Stimulated activated CD4-positive, alpha-beta T cell treated with anti-CD3 and anti-CD28 coated beads, Interleukin-1b, Interleukin-23, amount 100 ng/mL, for 4 hours (primary cell): ENCODE measurements around the gene ADAMTS16.
"Not testable (repeated sequence)": the region's sequence is repeated elsewhere in the genome, so short reads cannot be mapped to it uniquely, and the experiment has no call there.

ENCODE experiments used
- DNase-seq, 2 donors: peaks; one replicate each; pipeline ENCODE4 v3.0.0-alpha.2; 2020; ENCODE audit warnings: low read depth in 2 of 2

The ADAMTS16 gene, protein sequence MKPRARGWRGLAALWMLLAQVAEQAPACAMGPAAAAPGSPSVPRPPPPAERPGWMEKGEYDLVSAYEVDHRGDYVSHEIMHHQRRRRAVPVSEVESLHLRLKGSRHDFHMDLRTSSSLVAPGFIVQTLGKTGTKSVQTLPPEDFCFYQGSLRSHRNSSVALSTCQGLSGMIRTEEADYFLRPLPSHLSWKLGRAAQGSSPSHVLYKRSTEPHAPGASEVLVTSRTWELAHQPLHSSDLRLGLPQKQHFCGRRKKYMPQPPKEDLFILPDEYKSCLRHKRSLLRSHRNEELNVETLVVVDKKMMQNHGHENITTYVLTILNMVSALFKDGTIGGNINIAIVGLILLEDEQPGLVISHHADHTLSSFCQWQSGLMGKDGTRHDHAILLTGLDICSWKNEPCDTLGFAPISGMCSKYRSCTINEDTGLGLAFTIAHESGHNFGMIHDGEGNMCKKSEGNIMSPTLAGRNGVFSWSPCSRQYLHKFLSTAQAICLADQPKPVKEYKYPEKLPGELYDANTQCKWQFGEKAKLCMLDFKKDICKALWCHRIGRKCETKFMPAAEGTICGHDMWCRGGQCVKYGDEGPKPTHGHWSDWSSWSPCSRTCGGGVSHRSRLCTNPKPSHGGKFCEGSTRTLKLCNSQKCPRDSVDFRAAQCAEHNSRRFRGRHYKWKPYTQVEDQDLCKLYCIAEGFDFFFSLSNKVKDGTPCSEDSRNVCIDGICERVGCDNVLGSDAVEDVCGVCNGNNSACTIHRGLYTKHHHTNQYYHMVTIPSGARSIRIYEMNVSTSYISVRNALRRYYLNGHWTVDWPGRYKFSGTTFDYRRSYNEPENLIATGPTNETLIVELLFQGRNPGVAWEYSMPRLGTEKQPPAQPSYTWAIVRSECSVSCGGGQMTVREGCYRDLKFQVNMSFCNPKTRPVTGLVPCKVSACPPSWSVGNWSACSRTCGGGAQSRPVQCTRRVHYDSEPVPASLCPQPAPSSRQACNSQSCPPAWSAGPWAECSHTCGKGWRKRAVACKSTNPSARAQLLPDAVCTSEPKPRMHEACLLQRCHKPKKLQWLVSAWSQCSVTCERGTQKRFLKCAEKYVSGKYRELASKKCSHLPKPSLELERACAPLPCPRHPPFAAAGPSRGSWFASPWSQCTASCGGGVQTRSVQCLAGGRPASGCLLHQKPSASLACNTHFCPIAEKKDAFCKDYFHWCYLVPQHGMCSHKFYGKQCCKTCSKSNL

DNA sequence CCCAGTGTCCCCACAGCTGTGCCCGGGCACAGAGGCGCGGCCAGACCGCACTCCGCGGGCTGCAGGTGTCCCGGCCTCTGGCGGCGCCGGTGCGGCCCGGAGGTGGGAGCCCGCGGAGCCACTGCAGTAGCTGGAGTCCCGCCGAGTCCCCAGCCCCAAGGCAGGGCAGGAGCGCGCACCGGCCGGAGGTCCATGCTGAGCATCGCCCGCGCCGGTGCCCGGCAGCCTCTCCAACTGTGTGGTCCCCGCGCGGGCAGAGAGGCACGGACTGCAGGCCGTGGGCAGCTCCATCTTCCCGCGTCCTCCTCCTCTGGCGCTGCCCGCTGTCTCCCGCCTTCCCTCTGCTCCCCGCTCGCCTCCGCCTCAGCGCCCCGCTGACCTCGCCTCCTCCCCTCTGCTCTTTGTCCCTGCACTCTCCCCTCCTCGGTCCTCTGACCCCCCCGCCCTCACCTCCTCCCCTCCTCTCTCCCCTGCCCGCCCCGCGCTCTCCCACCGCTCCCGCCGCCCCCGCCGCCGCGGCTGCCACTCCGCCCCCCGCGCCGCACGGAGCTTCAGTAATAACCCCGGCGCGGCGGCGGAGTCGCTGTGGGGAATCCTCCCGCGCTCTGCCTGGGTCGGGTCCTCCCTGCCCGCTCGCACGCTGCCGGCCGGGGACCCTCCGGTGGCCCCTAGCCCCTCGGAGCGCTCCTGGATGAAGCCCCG is at the start of gene ADAMTS16:
Gene ADAMTS16, plus strand, starts transcription at position 554 of the 702 bp plus-strand sequence. Its CDS starts 138 bp downstream, at position 692.
- no peak for DNase-seq

DNA sequence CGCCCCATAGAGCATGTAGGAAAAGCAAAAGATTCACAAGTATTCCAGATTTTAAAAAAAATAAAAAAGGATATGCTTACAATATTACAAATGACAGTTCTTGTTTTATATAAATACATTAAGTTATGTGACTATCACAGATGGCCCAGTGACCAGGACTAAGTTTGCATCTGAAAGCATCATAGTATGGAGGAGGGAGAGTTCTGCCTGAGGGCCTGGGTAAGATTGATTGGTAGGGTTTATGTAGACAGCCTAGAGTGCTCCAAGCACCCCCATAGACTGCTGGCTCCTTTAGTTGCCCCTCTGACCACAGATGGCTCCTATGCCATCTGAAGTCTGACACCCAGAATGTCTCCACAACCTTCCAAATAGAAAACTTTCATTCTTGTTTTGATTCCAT is 48.0 kb upstream of the ADAMTS16 start:
- DNase-seq = no peak

DNA sequence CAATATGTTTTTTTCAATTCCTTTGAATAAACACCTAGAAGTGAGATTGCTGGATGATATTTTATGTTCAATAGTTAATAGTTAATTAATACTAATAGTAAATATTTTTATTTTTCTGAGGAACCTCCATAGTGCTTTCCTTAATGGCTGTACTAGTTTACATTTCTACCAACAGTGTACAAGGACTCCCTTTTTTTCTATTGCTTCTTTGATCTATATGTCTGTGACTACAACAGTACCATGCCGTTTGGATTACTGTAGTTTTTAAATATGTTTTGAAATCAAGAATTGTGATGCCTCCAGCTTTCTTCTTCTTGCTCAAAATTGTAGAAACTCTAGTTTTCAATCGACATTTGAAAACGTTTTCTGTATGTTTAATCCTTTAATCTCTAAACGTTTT is 39.5 kb upstream of the ADAMTS16 start:
- DNase-seq = no peak

DNA sequence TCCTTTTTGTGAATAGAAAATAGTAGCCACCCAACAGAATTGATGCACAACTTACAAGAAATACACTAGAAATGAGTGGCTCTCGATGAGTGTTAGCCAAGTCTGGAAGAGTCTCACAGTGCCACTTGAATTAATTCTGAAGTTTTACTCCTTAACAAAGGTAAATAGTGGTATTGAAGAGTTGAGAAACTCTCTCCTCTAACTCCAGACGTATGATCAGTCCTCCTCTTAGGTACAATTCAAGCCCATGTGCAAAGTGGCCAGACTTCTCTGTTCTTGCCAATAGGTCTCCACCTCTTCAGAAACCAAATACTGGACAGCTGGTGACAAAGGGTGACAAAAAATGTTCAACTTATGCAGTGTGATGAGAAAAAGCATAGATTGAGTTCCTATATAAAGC is 38.5 kb upstream of the ADAMTS16 start:
- no peak for DNase-seq

DNA sequence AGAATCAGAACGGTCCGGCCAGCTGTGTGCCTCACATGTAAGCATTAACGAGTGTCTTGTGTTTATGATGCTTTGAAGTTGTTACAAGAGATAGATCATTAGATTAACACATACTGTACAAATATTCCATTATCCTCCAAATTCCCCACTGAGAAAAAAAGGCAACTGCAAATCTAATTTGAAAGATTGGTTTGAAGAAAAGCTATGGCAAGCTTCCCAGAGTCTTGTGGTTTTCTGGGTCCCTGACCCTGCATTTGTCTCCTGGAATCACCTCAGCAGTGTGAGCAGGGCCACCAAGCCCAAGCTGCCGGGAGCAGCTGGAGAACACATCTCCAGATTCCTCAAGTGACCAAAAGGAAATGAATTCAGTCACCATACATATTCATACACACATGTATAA is 36.9 kb upstream of the ADAMTS16 start:
- DNase-seq = no peak

DNA sequence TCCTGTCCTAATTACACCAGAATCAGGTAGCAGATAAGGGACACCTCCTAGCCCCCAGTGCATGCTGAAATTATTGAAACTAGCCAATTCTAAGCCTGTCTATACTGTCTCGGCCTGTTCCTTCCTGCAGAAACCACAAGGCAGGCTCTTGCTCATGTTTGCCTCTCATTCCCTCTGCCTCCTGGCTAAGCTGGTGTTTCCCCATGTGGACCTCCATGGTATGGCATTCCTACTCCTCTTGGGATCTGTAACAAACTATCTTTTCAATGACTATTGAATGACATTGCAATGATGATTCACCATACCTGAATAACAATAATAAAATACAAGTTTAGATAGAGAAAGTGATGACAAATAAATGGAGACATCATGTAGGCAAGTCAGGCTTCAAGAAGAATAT is 35.6 kb upstream of the ADAMTS16 start:
- DNase-seq = no peak

DNA sequence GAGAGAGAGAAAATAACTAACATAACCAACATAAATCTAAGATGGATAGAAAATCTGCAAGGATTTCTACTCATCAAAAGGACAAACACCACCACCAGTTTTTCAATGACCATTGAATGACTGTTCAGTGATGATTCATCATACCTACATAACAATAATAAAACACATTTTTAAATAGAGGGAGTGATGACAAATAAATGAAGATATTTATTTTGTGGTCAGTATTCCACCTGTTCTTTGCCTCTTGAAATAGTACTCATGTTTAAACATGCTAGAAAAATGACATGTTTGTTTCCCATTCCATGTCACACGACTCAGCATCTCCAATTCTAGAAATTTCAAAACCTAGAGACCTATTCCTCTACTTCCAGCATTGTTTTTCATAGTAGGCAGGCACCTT is 34.6 kb upstream of the ADAMTS16 start:
- DNase-seq = no peak

DNA sequence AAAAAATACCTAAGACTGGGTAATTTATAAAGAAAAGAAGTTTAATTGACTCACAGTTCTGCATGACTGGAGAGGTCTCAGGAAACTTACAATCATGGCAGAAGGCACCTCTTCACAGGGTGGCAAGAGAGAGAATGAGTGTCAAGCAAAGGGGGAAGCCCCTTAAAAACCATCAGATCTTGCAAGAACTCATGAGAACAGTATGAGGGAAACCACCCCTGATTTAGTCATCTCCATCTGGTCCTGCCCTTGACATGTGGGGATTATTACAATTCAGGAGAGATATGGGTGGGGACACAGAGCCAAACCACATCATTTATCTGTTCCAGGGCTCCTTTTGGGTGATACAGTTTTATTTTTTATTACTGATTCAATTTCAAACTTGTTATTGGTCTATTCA is 23.2 kb upstream of the ADAMTS16 start:
- no peak for DNase-seq

DNA sequence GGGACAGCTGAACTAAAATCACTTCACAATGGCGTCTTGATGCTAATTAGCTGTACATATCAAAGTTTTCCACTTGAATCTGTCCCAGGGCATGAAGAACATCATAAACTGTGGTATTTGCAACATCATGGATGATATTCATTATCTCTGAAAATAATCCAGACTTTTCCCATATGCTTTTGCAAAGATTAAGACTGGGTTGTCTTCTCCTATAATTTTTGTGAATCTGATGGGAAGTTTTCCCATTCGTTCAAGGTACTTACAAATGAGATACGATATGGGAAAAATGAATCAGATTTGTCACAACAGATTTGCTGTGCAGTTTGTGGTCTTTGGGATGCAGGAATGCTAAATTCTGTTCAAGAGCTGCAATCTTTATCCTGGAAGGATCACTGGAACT is 17.4 kb upstream of the ADAMTS16 start:
- DNase-seq = no peak

DNA sequence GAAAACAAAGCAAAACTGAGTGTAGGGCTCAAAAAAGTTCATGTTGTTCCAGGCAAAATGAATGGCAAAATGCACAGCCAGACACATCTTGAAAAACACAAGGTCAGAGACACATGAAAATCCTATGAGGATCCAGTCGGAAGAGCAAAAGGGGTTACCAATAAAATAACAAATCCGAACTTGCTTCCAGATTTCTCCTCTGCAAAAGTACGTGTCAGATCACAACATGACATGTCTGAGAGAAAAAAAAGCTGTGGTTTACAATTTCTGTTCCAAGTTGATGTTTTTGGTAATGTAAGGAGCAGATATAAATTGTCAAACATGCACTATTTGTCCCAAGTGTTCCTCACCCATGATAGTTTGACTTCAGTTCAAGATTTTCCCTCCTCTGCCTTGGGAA is 15.9 kb upstream of the ADAMTS16 start:
- no peak for DNase-seq

DNA sequence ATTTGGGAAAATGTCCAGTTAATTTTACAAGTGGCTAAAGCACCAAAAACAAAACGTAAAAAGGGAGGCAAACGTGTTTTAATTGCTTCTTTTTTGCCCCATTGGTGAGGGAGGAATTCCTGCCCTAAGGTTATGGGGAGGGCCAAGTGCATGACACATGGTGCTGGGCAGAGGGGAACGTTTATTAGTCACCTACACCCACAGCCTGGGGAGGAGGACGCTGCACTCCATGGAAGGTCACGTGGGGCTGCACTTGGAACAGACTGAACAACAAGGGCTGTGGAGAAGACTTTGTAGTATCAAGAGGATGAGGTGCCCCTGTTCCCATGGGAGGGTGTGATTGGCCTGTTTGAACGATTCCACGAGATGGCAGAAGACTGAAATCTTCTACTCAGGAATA is 13.7 kb upstream of the ADAMTS16 start:
- no peak for DNase-seq

DNA sequence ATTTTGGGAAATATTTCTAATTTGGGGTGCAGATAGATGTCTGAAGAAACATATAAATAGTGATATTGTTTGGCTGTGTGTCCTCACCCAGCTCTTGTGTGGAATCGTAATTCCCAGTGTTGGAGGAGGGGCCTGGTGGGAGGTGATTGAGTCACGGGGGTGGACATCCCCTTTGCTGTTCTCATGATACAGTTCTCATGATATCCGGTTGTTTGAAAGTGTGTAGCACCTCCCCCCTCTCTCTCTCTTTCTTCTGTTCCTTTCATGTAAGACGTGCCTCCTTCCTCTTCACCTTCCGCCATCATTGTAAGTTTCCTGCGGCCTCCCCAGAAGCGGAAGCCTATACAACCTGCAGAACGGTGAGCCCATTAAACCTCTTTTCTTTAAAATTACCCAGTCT is 11.4 kb upstream of the ADAMTS16 start:
- no peak for DNase-seq

DNA sequence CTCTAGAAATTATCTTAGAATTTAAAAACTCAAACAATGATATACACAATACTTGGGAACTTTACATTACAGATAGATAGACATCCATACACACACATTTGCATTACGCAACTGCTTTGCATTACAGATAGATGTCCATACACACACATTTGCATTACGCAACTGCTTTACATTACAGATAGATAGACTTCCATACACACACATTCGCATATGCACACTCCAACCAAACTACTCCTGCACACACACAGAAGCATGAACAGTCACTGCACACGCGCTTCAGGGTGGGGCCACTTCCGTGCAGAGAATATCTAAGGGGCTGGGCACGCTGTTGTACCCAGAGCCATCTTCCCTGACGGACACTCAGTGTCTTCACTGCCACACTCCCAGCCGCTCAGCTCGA is 7.9 kb upstream of the ADAMTS16 start:
- no peak for DNase-seq

DNA sequence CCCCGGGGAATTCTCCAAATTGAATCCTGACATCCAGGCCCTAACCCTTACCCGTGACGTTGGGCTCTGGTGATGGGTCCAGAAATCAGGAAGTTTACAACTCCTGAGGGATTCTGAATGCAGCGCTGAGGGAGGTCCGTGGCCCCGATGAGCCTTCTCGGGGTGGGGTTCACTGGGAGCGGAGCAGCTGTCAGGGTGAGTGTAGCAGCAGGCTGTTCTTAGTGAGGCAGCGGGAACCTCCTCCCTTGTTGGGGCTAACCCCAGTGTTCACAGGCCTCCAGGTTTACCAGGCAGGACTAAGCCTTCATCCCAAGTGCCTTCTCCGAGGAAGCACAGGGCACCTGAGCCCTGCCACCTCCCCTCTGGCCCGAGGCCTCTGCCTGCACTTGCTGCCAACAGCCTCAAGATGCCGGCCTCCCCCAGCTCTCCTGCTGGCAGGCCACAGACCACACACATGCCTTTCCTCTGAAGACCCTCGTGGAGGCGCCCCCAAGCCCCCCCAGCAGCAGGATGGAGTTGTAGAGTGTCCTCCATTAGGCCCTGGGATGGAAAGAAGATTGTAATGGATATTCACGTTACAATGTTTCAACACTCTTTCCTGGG is 7.3 kb upstream of the ADAMTS16 start:
- no peak for DNase-seq

DNA sequence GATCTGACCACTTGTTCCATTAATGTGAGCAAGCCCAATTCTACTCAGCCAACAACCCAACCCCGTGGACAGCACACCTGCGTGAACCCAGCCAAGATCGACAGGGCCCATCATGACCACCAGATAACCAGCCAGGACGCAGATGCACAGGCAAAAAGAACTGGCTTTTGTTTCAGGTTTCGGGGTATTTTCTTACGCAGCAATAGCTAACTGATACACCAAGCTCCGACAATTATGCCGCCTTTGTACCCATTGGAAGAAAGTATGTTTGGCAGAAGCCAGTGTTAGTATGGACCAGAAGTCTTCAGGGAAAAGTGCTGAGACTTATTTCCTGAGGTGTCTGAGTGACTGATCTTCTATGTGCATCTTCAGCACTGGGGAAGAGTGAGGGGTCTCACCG is 6.0 kb upstream of the ADAMTS16 start:
- DNase-seq = no peak

DNA sequence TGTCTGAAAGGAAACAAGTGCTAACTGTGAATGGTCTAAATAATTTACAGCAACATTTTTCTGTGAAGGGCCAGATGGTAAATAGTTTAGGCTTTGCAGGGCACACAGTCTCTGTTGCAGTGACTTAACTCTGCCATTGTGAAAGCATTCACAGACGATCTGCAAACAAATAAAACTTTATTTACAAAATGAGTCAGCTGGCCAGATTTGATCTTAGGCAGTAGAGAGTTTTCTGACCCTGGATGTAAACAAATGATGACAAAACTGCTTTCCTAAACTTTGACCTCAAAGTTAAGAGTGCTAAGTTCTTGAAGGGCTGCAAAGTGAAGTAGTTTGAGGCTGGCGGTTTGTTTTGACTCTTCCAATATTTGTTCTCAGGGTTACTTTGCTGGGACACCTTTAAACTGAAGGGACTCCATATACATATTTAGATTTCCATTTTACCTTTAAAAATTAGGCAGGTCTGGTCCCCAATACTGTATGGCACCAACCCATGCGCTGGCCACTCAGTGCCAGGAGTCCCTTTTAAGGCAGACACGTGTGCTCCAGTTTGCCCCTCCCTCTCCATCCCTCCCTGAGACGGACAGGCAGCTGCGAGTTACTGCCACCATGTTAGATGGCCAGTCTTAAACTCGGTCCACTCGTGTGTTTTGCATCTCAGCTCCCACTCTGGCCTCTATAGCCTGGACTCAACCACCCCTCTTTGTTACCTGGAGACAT is 4.0 kb upstream of the ADAMTS16 start:
- DNase-seq = no peak

DNA sequence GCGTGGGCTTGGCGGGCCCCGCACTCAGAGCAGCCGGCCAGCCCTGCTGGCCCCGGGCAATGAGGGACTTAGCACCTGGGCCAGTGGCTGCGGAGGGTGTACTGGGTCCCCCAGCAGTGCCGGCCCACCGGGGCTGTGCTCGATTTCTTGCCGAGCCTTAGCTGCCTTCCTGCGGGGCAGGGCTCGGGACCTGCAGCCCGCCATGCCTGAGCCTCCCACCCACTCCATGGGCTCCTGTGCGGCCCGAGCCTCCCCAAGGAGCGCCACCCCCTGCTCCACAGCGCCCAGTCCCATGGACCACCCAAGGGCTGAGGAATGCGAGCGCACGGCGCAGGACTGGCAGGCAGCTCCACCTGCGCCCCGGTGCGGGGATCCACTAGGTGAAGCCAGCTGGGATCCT is 2.3 kb upstream of the ADAMTS16 start:
- DNase-seq = not testable (repeated sequence)

DNA sequence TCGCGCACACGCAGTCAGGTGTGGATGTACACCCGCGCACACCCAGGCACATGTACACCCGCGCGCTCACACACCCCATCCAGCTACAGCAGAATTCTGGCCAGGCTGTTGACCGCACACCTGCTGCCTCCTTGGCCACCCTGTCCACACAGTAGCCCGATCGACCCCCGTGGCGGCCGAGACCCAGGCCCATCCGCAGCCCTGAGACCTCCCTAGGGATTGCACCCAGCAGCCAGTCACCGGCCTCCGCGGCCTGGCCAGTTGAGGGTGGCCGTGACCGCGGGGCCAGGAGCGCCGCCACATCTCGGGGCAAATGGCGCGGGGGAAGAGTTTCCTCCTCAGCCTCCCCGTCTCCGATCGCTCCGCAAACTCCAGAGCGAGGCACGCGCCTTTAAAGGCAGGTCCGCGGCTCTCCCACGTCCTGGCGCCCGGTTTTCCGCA is 774 bp upstream of the ADAMTS16 start:
- DNase-seq = no peak

DNA sequence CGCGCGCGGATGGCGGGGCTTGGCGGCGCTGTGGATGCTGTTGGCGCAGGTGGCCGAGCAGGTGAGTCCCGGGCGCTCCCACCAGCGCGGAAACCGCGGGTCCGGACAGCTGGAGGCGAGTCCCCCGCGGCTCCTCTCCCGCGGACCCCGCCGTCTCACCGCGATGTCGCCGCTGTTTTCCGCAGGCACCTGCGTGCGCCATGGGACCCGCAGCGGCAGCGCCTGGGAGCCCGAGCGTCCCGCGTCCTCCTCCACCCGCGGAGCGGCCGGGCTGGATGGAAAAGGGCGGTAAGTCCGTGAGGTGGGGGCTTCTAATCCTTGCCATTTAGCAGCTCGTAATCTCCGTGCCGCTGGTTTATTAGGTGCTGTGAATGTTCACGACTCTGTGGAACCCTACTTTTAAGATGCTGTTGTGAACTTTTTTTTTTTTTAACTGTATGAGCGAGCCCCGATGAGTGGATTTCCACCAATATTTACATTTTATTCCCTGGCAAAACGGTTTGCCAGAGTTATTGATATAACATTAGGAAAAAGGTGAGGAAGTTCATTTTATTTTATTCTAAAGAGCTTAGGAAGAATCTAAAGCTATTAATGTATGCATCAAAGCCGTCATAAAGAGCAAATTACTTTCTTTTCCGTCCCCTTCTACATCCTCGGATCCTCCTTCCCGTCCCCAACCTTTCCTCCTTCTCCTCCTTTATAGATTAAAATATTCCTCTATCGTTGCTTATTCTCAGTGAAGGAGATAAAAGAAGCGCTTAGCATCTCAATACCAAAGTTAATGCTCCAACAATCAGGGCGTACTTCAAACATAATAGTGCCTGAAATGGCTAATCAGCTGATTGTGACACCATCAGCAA is 579 bp downstream of the ADAMTS16 start:
- no peak for DNase-seq

DNA sequence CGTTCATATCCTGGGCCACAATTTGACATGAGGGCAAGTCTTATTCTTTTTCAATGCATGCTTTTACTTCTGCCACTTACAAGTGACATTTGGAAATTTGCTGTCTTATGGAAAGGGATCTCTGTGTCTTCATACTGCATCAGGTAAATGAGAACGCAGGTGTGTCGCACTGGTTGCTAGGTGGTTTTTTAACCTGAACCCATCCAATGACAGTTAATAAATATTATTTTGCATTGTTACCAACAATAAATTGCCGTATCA is 1.1 kb downstream of the ADAMTS16 start:
- DNase-seq = no peak
